ENCODE results near the gene IRX4.
A peak's percentile ranks its signal among the peaks of the same experiment; 100 is the strongest.
"Not testable (repeated sequence)": the region's sequence is repeated elsewhere in the genome, so short reads cannot be mapped to it uniquely, and the experiment has no call there.

The IRX4 gene

GRCh38 chr5:1855075-1855474 is 27.6 kb downstream of the IRX4 start:
- DNase-seq, result no peak

GRCh38 chr5:1853531-1853930 is 29.2 kb downstream of the IRX4 start:
- no peak for DNase-seq

- no peak for DNase-seq
These were observed 30.3 kb downstream of the IRX4 start for GRCh38 chr5:1852324-1852947.

- no peak for DNase-seq
These were observed 31.3 kb downstream of the IRX4 start for GRCh38 chr5:1851290-1851934.

GRCh38 chr5:1850324-1851154 is 32.2 kb downstream of the IRX4 start:
- DNase-seq, result no peak

- no peak for DNase-seq
These were observed 35.1 kb downstream of the IRX4 start for GRCh38 chr5:1847611-1848010.

- DNase-seq, result no peak
These were observed 35.7 kb downstream of the IRX4 start for GRCh38 chr5:1847056-1847455.

GRCh38 chr5:1846583-1846982 is 36.1 kb downstream of the IRX4 start:
- DNase-seq, result no peak

- no peak for DNase-seq
These were observed 37.0 kb downstream of the IRX4 start for GRCh38 chr5:1845696-1846095.

- no peak for DNase-seq
These were observed 37.9 kb downstream of the IRX4 start for GRCh38 chr5:1844708-1845436.

GRCh38 chr5:1843761-1844160 is 39.0 kb downstream of the IRX4 start:
- not testable (repeated sequence) for DNase-seq

GRCh38 chr5:1842004-1842819 is 40.5 kb downstream of the IRX4 start:
- DNase-seq, result peak; percentile 23

- DNase-seq, result no peak
These were observed 41.8 kb downstream of the IRX4 start for GRCh38 chr5:1840741-1841521.

- DNase-seq, result no peak
These were observed 42.6 kb downstream of the IRX4 start for GRCh38 chr5:1840071-1840547.

- DNase-seq, result no peak
These were observed 44.7 kb downstream of the IRX4 start for GRCh38 chr5:1838013-1838412.

GRCh38 chr5:1836891-1837880 is 45.5 kb downstream of the IRX4 start:
- no peak for DNase-seq

- no peak for DNase-seq
These were observed 46.4 kb downstream of the IRX4 start for GRCh38 chr5:1836176-1836890.

GRCh38 chr5:1835431-1835830 is 47.3 kb downstream of the IRX4 start:
- DNase-seq, result no peak

GRCh38 chr5:1834721-1835429 is 47.9 kb downstream of the IRX4 start:
- DNase-seq, result no peak
